ENCODE results near the gene ADCY3. TPM values are rescaled to one million over a fixed set of nuclear protein-coding genes. Genes with fewer than 3 reads are reported as not detected.

The ADCY3 gene
- polyA plus RNA-seq, 1 of the 3 experiments (the other 2 are of a cell fraction): 53.9 TPM

DNA sequence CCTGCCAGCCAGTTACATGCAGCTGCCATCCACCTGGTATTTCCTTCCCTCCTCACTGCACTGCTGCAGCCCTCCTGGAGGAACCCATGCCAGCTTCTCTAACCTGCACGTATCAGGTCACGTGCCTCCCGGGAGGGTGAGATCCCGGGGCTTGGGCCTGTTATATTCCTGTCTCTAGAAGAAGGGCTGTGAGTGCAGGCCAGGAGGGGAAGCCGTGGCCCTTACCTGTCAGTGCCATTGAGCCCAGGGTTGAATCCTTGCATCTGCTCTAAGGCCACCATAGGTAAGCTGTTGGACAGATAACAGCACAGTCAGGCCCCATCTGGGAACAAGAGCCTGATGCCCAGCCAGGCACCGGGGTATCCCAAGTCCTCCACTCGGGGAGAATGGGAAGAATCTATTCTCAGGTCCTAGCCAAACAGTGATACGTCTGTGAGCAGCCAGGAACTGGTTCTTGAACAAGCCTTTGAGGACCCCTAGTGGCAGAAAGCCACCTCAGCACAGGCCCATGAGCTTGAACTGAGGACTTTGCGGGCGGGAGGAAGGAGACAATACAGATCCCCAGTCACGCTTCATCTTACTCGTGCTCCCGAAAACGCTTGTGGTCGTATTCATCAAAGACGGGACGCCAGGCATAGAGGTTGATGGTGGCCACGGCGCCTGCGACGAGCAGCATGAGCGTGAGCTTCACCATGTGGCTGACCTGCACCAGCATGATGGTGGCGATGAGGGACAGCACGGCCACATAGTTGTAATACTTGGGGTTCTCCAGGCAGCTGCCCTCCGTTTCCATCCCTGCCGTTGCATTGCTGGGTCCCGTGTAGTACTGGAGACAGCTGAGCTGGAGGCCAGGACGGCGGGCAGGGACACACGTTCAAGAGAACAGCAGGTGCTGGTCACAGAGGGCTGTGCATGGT is 92.5 kb downstream of the ADCY3 start (continued):
- TF ChIP-seq, protein P1, sequence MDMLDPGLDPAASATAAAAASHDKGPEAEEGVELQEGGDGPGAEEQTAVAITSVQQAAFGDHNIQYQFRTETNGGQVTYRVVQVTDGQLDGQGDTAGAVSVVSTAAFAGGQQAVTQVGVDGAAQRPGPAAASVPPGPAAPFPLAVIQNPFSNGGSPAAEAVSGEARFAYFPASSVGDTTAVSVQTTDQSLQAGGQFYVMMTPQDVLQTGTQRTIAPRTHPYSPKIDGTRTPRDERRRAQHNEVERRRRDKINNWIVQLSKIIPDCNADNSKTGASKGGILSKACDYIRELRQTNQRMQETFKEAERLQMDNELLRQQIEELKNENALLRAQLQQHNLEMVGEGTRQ (IDR thresholded peaks at IDR 0.05; ENCODE audit: borderline replicate concordance, low read depth, low read length): no peak
- TF ChIP-seq SMC3 (IDR thresholded peaks at IDR 0.05; ENCODE audit: low read depth, low read length) (peak; percentile 97), POLR2AphosphoS5 (IDR thresholded peaks at IDR 0.05; ENCODE audit: low read depth, low read length) (peak; percentile 20; the same call in 1 of the 2 replicates), GABPA (IDR thresholded peaks at IDR 0.05; ENCODE audit: low read depth) (0 out of 2 replicates have a peak, but pooled peaks have one; percentile 6)
- TF ChIP-seq, protein P2, sequence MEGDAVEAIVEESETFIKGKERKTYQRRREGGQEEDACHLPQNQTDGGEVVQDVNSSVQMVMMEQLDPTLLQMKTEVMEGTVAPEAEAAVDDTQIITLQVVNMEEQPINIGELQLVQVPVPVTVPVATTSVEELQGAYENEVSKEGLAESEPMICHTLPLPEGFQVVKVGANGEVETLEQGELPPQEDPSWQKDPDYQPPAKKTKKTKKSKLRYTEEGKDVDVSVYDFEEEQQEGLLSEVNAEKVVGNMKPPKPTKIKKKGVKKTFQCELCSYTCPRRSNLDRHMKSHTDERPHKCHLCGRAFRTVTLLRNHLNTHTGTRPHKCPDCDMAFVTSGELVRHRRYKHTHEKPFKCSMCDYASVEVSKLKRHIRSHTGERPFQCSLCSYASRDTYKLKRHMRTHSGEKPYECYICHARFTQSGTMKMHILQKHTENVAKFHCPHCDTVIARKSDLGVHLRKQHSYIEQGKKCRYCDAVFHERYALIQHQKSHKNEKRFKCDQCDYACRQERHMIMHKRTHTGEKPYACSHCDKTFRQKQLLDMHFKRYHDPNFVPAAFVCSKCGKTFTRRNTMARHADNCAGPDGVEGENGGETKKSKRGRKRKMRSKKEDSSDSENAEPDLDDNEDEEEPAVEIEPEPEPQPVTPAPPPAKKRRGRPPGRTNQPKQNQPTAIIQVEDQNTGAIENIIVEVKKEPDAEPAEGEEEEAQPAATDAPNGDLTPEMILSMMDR (IDR thresholded peaks at IDR 0.05): peak; percentile 98

DNA sequence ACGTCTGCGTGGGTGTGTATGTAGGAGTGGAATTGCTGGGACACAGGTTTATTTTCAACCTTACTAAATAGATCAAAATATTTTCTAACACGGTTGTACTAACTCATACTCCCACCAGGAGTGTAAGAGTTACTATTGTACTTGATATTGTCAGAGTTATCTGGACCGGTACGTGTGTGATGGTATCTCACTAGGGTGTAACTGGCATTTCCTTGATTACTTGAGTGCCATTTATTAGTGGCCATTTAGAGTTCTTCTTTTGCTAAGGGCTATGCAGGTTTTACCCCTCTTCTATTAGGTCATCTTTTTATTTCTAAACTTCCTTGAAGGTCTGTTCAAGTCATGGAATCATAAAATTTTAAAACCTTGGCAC is 93.3 kb downstream of the ADCY3 start:
- H3K9ac ChIP-seq: no peak overlapping the region
- CTCF ChIA-PET: interaction anchor here (0.6 to 16.7 kb wide), 40 partner anchors 10 to 743 kb away, joined by 3 to 269 read pairs (median 7); partner anchors contain the start of genes ADCY3, CENPO, NCOA1 and PTRHD1
- peak; percentile 30 for DNase-seq

More for the DNA sequence above, 93.3 kb downstream of the ADCY3 start:
- Histone ChIP-seq H3F3A (replicated peaks; ENCODE audit: insufficient read depth) (peaks cover 12% of the 10 kb centered on the region), H3K9me3 (no peaks in the 10 kb centered on the region), H3K9me2 (no peaks in the 10 kb centered on the region), H3K27ac (ENCODE audit: low read depth in 2 of 2, low read length in 1 of 2) (no peak overlapping the region), H2AFZ (ENCODE audit: low read depth) (no peak overlapping the region), H3K4me2 (no peak overlapping the region), H3K4me1 (ENCODE audit: control insufficient read depth in 1 of 2, insufficient read depth in 2 of 2, low read depth in 1 of 2, low read length in 1 of 2) (peaks cover 7 to 11% of the 10 kb centered on the region in 2 experiments; a peak in 1 of 4 replicates), H4K20me1 (ENCODE audit: insufficient read depth) (no peaks in the 10 kb centered on the region), H3K79me2 (ENCODE audit: insufficient read depth) (no peaks in the 10 kb centered on the region), H3K4me3 (ENCODE audit: low read depth in 2 of 2, low read length in 1 of 2) (no peak overlapping the region), H3K27me3 (ENCODE audit: insufficient read depth) (no peaks in the 10 kb centered on the region), H3K36me3 (replicated peaks in 1 of 2; ENCODE audit: control insufficient read depth in 1 of 2, insufficient read depth in 2 of 2, low read length in 1 of 2) (peaks cover 6 to 11% of the 10 kb centered on the region in 2 experiments)
- POLR2A ChIA-PET: interaction anchor here (1.0 kb wide), 1 partner anchor 743 kb away, joined by 4 read pairs; no protein-coding TSS in a partner anchor
- 75% methylated on average over 5 of the region's 5 CpGs for WGBS (ENCODE audit: low lambda C conversion rate)
- TF ChIP-seq RCOR1 (IDR thresholded peaks at IDR 0.05; ENCODE audit: low read length): no peak
- TF ChIP-seq, protein P2 (IDR thresholded peaks at IDR 0.05): no peak
- no peak for TF ChIP-seq TAF1 (IDR thresholded peaks at IDR 0.05; ENCODE audit: borderline replicate concordance, low read depth, low read length)
- no peak for TF ChIP-seq YY1 (IDR thresholded peaks at IDR 0.05; ENCODE audit: low read depth)
- no peak for TF ChIP-seq POLR2AphosphoS5 (IDR thresholded peaks at IDR 0.05; ENCODE audit: low read depth, low read length)
- no peak for TF ChIP-seq TEAD4 (IDR thresholded peaks at IDR 0.05; ENCODE audit: borderline replicate concordance, insufficient read depth)
- no peak for TF ChIP-seq EZH2phosphoT487 (IDR thresholded peaks at IDR 0.05; ENCODE audit: borderline replicate concordance, low read depth)
- TF ChIP-seq, protein P3, sequence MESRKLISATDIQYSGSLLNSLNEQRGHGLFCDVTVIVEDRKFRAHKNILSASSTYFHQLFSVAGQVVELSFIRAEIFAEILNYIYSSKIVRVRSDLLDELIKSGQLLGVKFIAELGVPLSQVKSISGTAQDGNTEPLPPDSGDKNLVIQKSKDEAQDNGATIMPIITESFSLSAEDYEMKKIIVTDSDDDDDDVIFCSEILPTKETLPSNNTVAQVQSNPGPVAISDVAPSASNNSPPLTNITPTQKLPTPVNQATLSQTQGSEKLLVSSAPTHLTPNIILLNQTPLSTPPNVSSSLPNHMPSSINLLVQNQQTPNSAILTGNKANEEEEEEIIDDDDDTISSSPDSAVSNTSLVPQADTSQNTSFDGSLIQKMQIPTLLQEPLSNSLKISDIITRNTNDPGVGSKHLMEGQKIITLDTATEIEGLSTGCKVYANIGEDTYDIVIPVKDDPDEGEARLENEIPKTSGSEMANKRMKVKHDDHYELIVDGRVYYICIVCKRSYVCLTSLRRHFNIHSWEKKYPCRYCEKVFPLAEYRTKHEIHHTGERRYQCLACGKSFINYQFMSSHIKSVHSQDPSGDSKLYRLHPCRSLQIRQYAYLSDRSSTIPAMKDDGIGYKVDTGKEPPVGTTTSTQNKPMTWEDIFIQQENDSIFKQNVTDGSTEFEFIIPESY (IDR thresholded peaks at IDR 0.05; ENCODE audit: borderline replicate concordance, low read depth): no peak
- TF ChIP-seq REST (IDR thresholded peaks at IDR 0.05; ENCODE audit: low read depth, low read length): no peak
- TF ChIP-seq FOXM1 (IDR thresholded peaks at IDR 0.05; ENCODE audit: low read depth): no peak
- no peak for TF ChIP-seq MEF2A (IDR thresholded peaks at IDR 0.05; ENCODE audit: borderline replicate concordance, low read depth)
